A549 (cell line): Measurements from ENCODE around the gene CALN1. TPM values are rescaled to one million over a fixed set of nuclear protein-coding genes. Genes with fewer than 3 reads are reported as not detected.

Experiments used
- ATAC-seq, 2 experiments: fragments of 200-7000 bp in 1 of 2; fragments of >200 bp in 1 of 2; cut with Nextera tagmentation in 1 of 2; cut with Tn5 transposase in 1 of 2; 3 replicates each; pipeline versions ENCODE4 v1.8.0 to v1.9.1; 2018 to 2020; ENCODE audit warnings: mild to moderate bottlenecking in 1 of 2, moderate library complexity in 1 of 2
- CTCF ChIA-PET: fragments of 300-600 bp; sonication (Branson Sonifier 250); formaldehyde crosslinking; extraction: SDS; loops from one replicate; lab custom pipeline; 2021; ENCODE audit warnings: antibody characterized with exemption, inconsistent platforms; lab: Yijun Ruan, JAX
- POLR2A ChIA-PET: fragments of 350-600 bp; formaldehyde crosslinking; extraction: SDS; loops from one replicate; lab custom pipeline; 2021; ENCODE audit warnings: antibody characterized with exemption, inconsistent platforms; lab: Yijun Ruan, JAX
- DNase-seq, 2 experiments: peaks; one replicate each; pipeline versions ENCODE4 v3.0.0 to v3.0.0-alpha.2; 2011 to 2016; ENCODE audit warnings: low read depth in 1 of 2, low spot score in 1 of 2
- FAIRE-seq: peaks from 2 replicates; lab custom pipeline; 2011; peaks lifted over from hg19 to GRCh38; lab: Jason Lieb, UNC
- H3K27ac ChIP-seq, 2 experiments: fragments of >200 bp; sonication (Bioruptor Twin); formaldehyde crosslinking; 3 replicates each; pipeline ENCODE4 v1.5.1; 2016 to 2017
- H3K4me1 ChIP-seq: fragments of >200 bp; sonication (Bioruptor Twin); formaldehyde crosslinking; 3 replicates; pipeline ENCODE4 v1.6.1; 2016
- H3K4me2 ChIP-seq: fragments of >200 bp; sonication (Bioruptor Twin); formaldehyde crosslinking; 3 replicates; pipeline ENCODE4 v1.6.1; 2016
- H3K4me3 ChIP-seq: fragments of >200 bp; sonication (Bioruptor Twin); formaldehyde crosslinking; 3 replicates; pipeline ENCODE4 v1.5.1; 2016
- H3K9me3 ChIP-seq: fragments of >200 bp; sonication (Bioruptor Twin); formaldehyde crosslinking; 3 replicates; pipeline ENCODE4 v1.6.1; 2016
- CBX8 ChIP-seq: fragments of 200-600 bp; sonication (generic); IDR thresholded peaks from 2 replicates; pipeline ENCODE4 v1.6.1; 2016
- CHD4 ChIP-seq: fragments of 200-600 bp; sonication (generic); IDR thresholded peaks from 2 replicates; pipeline ENCODE4 v1.6.1; 2016; ENCODE audit warnings: antibody characterized with exemption, mild to moderate bottlenecking, borderline replicate concordance
- EHF ChIP-seq: fragments of 250-450 bp; sonication (Bioruptor Pico); IDR thresholded peaks from 2 replicates; pipeline ENCODE4 v1.5.0; 2020; ENCODE audit warnings: mild to moderate bottlenecking
- FOSL2 ChIP-seq, 2 experiments: fragments of 450-650 bp in 1 of 2; fragments of >200 bp in 1 of 2; sonication (Bioruptor Twin) in 1 of 2; formaldehyde crosslinking; IDR thresholded peaks; 2 replicates each; pipeline versions ENCODE4 v1.5.0 to v1.6.1; 2016 to 2020; ENCODE audit warnings: mild to moderate bottlenecking in 1 of 2, moderate library complexity in 1 of 2
- GATA3 ChIP-seq: IDR thresholded peaks from 2 replicates; pipeline ENCODE4 v1.6.1; 2012; ENCODE audit warnings: borderline replicate concordance
- HOXB13 ChIP-seq: fragments of 250-450 bp; sonication (Bioruptor Pico); IDR thresholded peaks from 2 replicates; pipeline ENCODE4 v1.5.0; 2020; ENCODE audit warnings: low read depth, mild to moderate bottlenecking, moderate library complexity
- HOXB5 ChIP-seq: fragments of 250-450 bp; sonication (Bioruptor Pico); IDR thresholded peaks from 2 replicates; pipeline ENCODE4 v1.5.0; 2020; ENCODE audit warnings: mild to moderate bottlenecking, moderate library complexity
- MAFK ChIP-seq: fragments of 450-650 bp; IDR thresholded peaks from 2 replicates; pipeline ENCODE4 v1.6.1; 2014; ENCODE audit not compliant: partially characterized antibody
- MAZ ChIP-seq: fragments of 150-350 bp; IDR thresholded peaks from 2 replicates; pipeline ENCODE4 v1.6.1; 2014; ENCODE audit warnings: antibody characterized with exemption, low read depth, low read length, borderline replicate concordance
- MYC ChIP-seq: IDR thresholded peaks from 2 replicates; pipeline ENCODE4 v1.6.1; 2012; ENCODE audit warnings: mild to moderate bottlenecking, inconsistent platforms, low read length, improper control_type of control experiment, borderline replicate concordance
- NFE2L2 ChIP-seq: fragments of 150-350 bp; conservative IDR thresholded peaks from 2 replicates; pipeline ENCODE4 v1.6.1; 2014; ENCODE audit warnings: low read length
- NPAS2 ChIP-seq: fragments of 250-450 bp; sonication (Bioruptor Pico); IDR thresholded peaks from 2 replicates; pipeline ENCODE4 v1.8.0; 2022; ENCODE audit warnings: mild to moderate bottlenecking, moderate library complexity, borderline replicate concordance
- NR3C1 ChIP-seq: fragments of >200 bp; sonication (Bioruptor Twin); formaldehyde crosslinking; IDR thresholded peaks from 3 replicates; pipeline ENCODE4 v1.6.1; 2017
- POLR2A ChIP-seq: IDR thresholded peaks from 2 replicates; pipeline ENCODE4 v1.6.1; 2012; ENCODE audit warnings: mild to moderate bottlenecking, low read length
- RNF2 ChIP-seq: fragments of 200-600 bp; sonication (generic); IDR thresholded peaks from 2 replicates; pipeline ENCODE4 v1.6.1; 2016; ENCODE audit warnings: low read depth, mild to moderate bottlenecking, antibody characterized with exemption, moderate library complexity, borderline replicate concordance
- ZC3H11A ChIP-seq: fragments of 450-650 bp; IDR thresholded peaks from 2 replicates; pipeline ENCODE4 v1.6.1; 2014; ENCODE audit warnings: antibody characterized with exemption, mild to moderate bottlenecking
- WGBS: methylation state at CpG from one replicate; pipeline ENCODE4 v1.1.6; 2017; ENCODE audit errors: missing lambda C conversion rate; 5-methylcytosine and 5-hydroxymethylcytosine counted together
- polyA plus RNA-seq, 4 experiments: library from polyadenylated mRNA; depleted of rRNA in 3 of 4; stranded (reverse); fragments of >200 nt; fragmentation: RNase III in 1 of 4; extraction: RNeasy Plus Mini Kit Qiagen cat#74134 plus additional on column Dnase treatment in 1 of 4; gene quantifications; 2 replicates in 3 of 4; 3 replicates in 1 of 4; pipeline ENCODE4 v1.2.3, GENCODE V29; 2011 to 2017
- TF ChIP-seq, protein P1 (sequence below): fragments of 450-650 bp; IDR thresholded peaks from 2 replicates; pipeline ENCODE4 v1.6.1; 2014; ENCODE audit warnings: antibody characterized with exemption
- TF ChIP-seq, protein P2 (sequence below): fragments of 150-350 bp; IDR thresholded peaks from 2 replicates; pipeline ENCODE4 v1.6.1; 2014; ENCODE audit warnings: low read depth, mild to moderate bottlenecking, low read length

CALN1 gene
- polyA plus RNA-seq, 2 of the 4 experiments (the other 2 are of a cell fraction) = not detected

DNA sequence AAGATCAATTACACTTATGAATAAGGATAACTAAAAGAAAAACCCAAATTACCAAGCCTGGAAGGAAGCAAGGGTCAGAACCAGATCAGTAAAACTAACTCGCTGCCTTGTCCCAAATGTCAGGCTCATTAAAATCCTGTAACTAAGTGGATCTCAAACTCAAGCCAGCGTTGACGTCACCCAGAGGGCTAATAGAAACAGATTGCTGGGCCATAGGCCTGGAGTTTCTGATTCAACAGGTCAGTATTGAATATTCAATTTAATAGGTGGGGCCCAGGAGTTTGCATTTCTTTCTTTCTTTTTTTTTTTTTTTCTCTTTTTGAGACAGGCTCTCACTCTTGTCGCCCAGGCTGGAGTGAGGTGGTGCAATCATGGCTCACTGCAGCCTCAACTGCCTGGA lies 397.0 kb downstream of the CALN1 start:
- H3K4me2 ChIP-seq = no peak overlapping the region

DNA sequence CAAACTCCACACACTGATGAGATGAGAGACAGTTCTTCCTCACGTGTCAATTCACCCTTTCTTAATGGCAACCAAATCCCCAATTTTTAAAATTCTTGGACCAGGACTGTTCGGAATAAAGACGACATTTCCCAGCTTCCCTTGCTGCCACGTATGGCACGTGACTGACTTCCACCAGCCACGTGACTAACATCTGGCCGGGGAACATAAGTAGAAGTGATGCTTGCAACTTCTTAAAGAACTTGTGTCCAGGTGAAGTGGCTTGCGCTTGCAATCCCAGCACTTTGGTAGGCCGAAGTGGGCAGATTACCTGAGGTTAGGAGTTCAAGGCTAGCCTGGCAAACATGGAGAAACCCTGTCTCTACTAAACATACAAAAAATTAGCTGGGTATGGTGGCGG lies 405.1 kb downstream of the CALN1 start:
- TF ChIP-seq, protein P1, sequence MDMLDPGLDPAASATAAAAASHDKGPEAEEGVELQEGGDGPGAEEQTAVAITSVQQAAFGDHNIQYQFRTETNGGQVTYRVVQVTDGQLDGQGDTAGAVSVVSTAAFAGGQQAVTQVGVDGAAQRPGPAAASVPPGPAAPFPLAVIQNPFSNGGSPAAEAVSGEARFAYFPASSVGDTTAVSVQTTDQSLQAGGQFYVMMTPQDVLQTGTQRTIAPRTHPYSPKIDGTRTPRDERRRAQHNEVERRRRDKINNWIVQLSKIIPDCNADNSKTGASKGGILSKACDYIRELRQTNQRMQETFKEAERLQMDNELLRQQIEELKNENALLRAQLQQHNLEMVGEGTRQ = peak; percentile 63
- no peak for TF ChIP-seq FOSL2 (IDR thresholded peaks at IDR 0.05)
- TF ChIP-seq FOSL2 (CRISPR knock-in tag; IDR thresholded peaks at IDR 0.05) = no peak
- no peak for ATAC-seq
- Histone ChIP-seq H3K4me3 (no peak overlapping the region), H3K4me2 (no peak overlapping the region), H3K9me3 (no peaks in the 10 kb centered on the region), H3K4me1 (no peaks in the 10 kb centered on the region), H3K27ac (no peak overlapping the region)
- POLR2A ChIA-PET = no interaction called here
- no peak for FAIRE-seq
- WGBS = 19% methylated on average over 10 of the region's 10 CpGs
- no peak for DNase-seq
- CTCF ChIA-PET = no interaction called here

More for the DNA sequence above, 397.0 kb downstream of the CALN1 start:
- DNase-seq (no peak), FAIRE-seq (no peak), ATAC-seq (no peak)
- H3K4me1 ChIP-seq = no peaks in the 10 kb centered on the region
- no peak for TF ChIP-seq POLR2A
- no peak for TF ChIP-seq RNF2
- no peak for TF ChIP-seq HOXB5
- TF ChIP-seq NFE2L2 = no peak
- TF ChIP-seq NPAS2 = no peak
- TF ChIP-seq, protein P2, sequence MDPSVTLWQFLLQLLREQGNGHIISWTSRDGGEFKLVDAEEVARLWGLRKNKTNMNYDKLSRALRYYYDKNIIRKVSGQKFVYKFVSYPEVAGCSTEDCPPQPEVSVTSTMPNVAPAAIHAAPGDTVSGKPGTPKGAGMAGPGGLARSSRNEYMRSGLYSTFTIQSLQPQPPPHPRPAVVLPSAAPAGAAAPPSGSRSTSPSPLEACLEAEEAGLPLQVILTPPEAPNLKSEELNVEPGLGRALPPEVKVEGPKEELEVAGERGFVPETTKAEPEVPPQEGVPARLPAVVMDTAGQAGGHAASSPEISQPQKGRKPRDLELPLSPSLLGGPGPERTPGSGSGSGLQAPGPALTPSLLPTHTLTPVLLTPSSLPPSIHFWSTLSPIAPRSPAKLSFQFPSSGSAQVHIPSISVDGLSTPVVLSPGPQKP = no peak
- TF ChIP-seq EHF (CRISPR knock-in tag) = no peak
- TF ChIP-seq CBX8 = no peak
- no peak for TF ChIP-seq MAZ
- TF ChIP-seq NR3C1 = no peak
- TF ChIP-seq HOXB13 = no peak
- TF ChIP-seq GATA3 = no peak
- TF ChIP-seq, protein P1 = no peak
- no peak for TF ChIP-seq CHD4
- no peak for TF ChIP-seq MAFK
- no peak for TF ChIP-seq MYC
- ChIA-PET CTCF (interaction anchor here (1.0 kb wide), 1 partner anchor 9 kb away, joined by 3 read pairs; no protein-coding TSS in a partner anchor), POLR2A (no interaction called here)
- no peaks in the 10 kb centered on the region for H3K9me3 ChIP-seq
- no peak overlapping the region for H3K4me3 ChIP-seq
- 4% methylated on average over 4 of the region's 4 CpGs for WGBS
- no peak overlapping the region for H3K27ac ChIP-seq

DNA sequence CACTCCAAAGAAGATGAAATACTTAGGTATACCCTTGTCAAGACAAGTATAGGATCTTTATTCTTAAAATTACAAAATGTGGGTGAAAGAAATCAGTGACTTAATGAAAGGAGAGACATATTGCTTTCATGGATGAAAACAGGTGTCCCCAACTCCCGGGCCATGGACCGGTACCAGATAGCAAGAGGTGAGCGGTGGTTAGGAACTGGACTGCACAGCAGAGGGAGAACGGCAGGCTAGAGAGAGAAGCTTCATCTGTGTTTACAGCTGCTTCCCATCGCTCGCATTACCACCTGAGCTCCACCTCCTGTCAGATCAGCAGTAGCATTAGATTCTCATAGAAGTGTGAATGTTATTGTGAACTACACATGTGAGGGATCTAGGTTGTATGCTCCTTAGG lies 408.9 kb downstream of the CALN1 start:
- H3K4me3 ChIP-seq = no peak overlapping the region
- ATAC-seq (no peak), FAIRE-seq (no peak), DNase-seq (no peak)
- H3K9me3 ChIP-seq = no peaks in the 10 kb centered on the region
- no peak overlapping the region for H3K4me2 ChIP-seq
- H3K27ac ChIP-seq = no peak overlapping the region
- ChIA-PET CTCF (no interaction called here), POLR2A (no interaction called here)
- 15% methylated on average over 6 of the region's 6 CpGs for WGBS
- TF ChIP-seq ZC3H11A = no peak
- TF ChIP-seq, protein P1 = no peak
- H3K4me1 ChIP-seq = no peaks in the 10 kb centered on the region
